ENCODE measurements around the gene SPOPL.

- TF ChIP-seq CTCF (conservative IDR thresholded peaks at IDR 0.05), result no peak
- TF ChIP-seq ZFX (IDR thresholded peaks at IDR 0.05), result no peak
Observed at GRCh38 chr2:138492160-138492559, 9.4 kb upstream of the SPOPL start.

Data from C4-2B (cell line).